Femur (tissue), 1 donor: ENCODE data around the gene VNN1.

Source experiments
- DNase-seq: peaks from one replicate; pipeline ENCODE4 v3.0.0-alpha.2; 2017

The VNN1 gene

GRCh38 chr6:132713352-132714134 is at the start of gene VNN1:
VNN1 (minus strand) TSS chr6:132714055; CDS start chr6:132714035, 20 bp downstream.
- DNase-seq, result no peak

GRCh38 chr6:132763269-132763668 is 49.4 kb upstream of the VNN1 start:
- no peak for DNase-seq

GRCh38 chr6:132760256-132760655 is 46.4 kb upstream of the VNN1 start:
- no peak for DNase-seq

- no peak for DNase-seq
Observed at GRCh38 chr6:132758689-132759088, 44.8 kb upstream of the VNN1 start.

- DNase-seq, result no peak
Observed at GRCh38 chr6:132752255-132752654, 38.4 kb upstream of the VNN1 start.

GRCh38 chr6:132751828-132752227 is 38.0 kb upstream of the VNN1 start:
- DNase-seq, result no peak

GRCh38 chr6:132751306-132751705 is 37.5 kb upstream of the VNN1 start:
- DNase-seq, result no peak

- no peak for DNase-seq
Observed at GRCh38 chr6:132750455-132751248, 36.8 kb upstream of the VNN1 start.

- DNase-seq, result no peak
Observed at GRCh38 chr6:132749111-132749510, 35.3 kb upstream of the VNN1 start.

- DNase-seq, result no peak
Observed at GRCh38 chr6:132748446-132748845, 34.6 kb upstream of the VNN1 start.

GRCh38 chr6:132746048-132746447 is 32.2 kb upstream of the VNN1 start:
- DNase-seq, result no peak

- DNase-seq, result no peak
Observed at GRCh38 chr6:132742495-132742894, 28.6 kb upstream of the VNN1 start.

GRCh38 chr6:132741281-132741680 is 27.4 kb upstream of the VNN1 start:
- no peak for DNase-seq

GRCh38 chr6:132736239-132736638 is 22.4 kb upstream of the VNN1 start:
- no peak for DNase-seq

- DNase-seq, result no peak
Observed at GRCh38 chr6:132734694-132735236, 20.9 kb upstream of the VNN1 start.

GRCh38 chr6:132733814-132734213 is 20.0 kb upstream of the VNN1 start:
- no peak for DNase-seq

- DNase-seq, result no peak
Observed at GRCh38 chr6:132733283-132733682, 19.4 kb upstream of the VNN1 start.

- no peak for DNase-seq
Observed at GRCh38 chr6:132731086-132731485, 17.2 kb upstream of the VNN1 start.

- DNase-seq, result no peak
Observed at GRCh38 chr6:132730560-132730959, 16.7 kb upstream of the VNN1 start.

- DNase-seq, result no peak
Observed at GRCh38 chr6:132728616-132729015, 14.8 kb upstream of the VNN1 start.

GRCh38 chr6:132726608-132726975 is 12.7 kb upstream of the VNN1 start:
- no peak for DNase-seq

GRCh38 chr6:132725947-132726607 is 12.2 kb upstream of the VNN1 start:
- no peak for DNase-seq

GRCh38 chr6:132725471-132725870 is 11.6 kb upstream of the VNN1 start:
- DNase-seq, result no peak
